Omental fat pad (tissue), 4 donors: ENCODE measurements around the gene B4GALNT4. TPM values are rescaled to one million over a fixed set of nuclear protein-coding genes. Genes with fewer than 3 reads are reported as not detected.

Experiments
- ATAC-seq: fragments of 150-250 bp; one replicate; pipeline ENCODE4 v1.9.1; 2016; ENCODE audit warnings: mild to moderate bottlenecking, moderate library complexity; ENCODE audit not compliant: low FRiP score
- DNase-seq: peaks from one replicate; pipeline ENCODE4 v3.0.0-alpha.2; 2019; ENCODE audit warnings: low spot score
- CTCF ChIP-seq, 3 donors: fragments of 450-650 bp; IDR thresholded peaks; one replicate each; pipeline ENCODE4 v1.5.1; 2016 to 2017; ENCODE audit warnings: antibody characterized with exemption in 3 of 3, mild to moderate bottlenecking in 3 of 3, moderate library complexity in 2 of 3
- total RNA-seq, 4 donors: library from RNA; depleted of rRNA; stranded (reverse); fragments of >200 nt; gene quantifications; one replicate each; pipeline ENCODE4 v1.1.0, GENCODE V29; 2016

The B4GALNT4 gene
- total RNA-seq, 4 donors from 2014 or later: 1.4 to 4.1 (median 2.5) TPM

GRCh38 chr11:394034-394857, 24.9 kb downstream of the B4GALNT4 start, which contains the start of gene PKP3:
Gene PKP3, plus strand, starts transcription at chr11:394209. Its CDS starts 84 bp downstream, at chr11:394293.
- TF ChIP-seq CTCF (IDR thresholded peaks at IDR 0.05): no peak
- ATAC-seq (peak; percentile 23), DNase-seq (no peak)

GRCh38 chr11:394858-395655, 25.8 kb downstream of the B4GALNT4 start:
- TF ChIP-seq CTCF (IDR thresholded peaks at IDR 0.05): no peak
- no peak for ATAC-seq
- DNase-seq: no peak

GRCh38 chr11:395866-396265, 26.6 kb downstream of the B4GALNT4 start:
- TF ChIP-seq CTCF (IDR thresholded peaks at IDR 0.05): no peak
- ATAC-seq (no peak), DNase-seq (no peak)

- DNase-seq (no peak), ATAC-seq (peak; percentile 26)
- no peak for TF ChIP-seq CTCF (IDR thresholded peaks at IDR 0.05)
Measured at GRCh38 chr11:396511-396947, 27.2 kb downstream of the B4GALNT4 start.

GRCh38 chr11:396948-397548, 27.7 kb downstream of the B4GALNT4 start:
- no peak for TF ChIP-seq CTCF (IDR thresholded peaks at IDR 0.05)
- no peak for DNase-seq
- peak; percentile 79 for ATAC-seq

GRCh38 chr11:398826-399225, 29.5 kb downstream of the B4GALNT4 start:
- no peak for TF ChIP-seq CTCF (IDR thresholded peaks at IDR 0.05)
- no peak for ATAC-seq
- no peak for DNase-seq
